IPS-18c (cell line): ENCODE data around the gene PIK3CB.

ENCODE experiments used
- H3K4me3 ChIP-seq: 2 replicates; pipeline ENCODE4 v1.7.0; 2013; ENCODE audit warnings: low read depth, mild to moderate bottlenecking, low read length, moderate library complexity; ENCODE audit not compliant: insufficient read depth
- H3K9me3 ChIP-seq: one replicate; pipeline ENCODE4 v1.6.1; 2013; ENCODE audit warnings: mild to moderate bottlenecking, low read length, moderate library complexity; ENCODE audit not compliant: control insufficient read depth, insufficient read depth

Gene PIK3CB

DNA sequence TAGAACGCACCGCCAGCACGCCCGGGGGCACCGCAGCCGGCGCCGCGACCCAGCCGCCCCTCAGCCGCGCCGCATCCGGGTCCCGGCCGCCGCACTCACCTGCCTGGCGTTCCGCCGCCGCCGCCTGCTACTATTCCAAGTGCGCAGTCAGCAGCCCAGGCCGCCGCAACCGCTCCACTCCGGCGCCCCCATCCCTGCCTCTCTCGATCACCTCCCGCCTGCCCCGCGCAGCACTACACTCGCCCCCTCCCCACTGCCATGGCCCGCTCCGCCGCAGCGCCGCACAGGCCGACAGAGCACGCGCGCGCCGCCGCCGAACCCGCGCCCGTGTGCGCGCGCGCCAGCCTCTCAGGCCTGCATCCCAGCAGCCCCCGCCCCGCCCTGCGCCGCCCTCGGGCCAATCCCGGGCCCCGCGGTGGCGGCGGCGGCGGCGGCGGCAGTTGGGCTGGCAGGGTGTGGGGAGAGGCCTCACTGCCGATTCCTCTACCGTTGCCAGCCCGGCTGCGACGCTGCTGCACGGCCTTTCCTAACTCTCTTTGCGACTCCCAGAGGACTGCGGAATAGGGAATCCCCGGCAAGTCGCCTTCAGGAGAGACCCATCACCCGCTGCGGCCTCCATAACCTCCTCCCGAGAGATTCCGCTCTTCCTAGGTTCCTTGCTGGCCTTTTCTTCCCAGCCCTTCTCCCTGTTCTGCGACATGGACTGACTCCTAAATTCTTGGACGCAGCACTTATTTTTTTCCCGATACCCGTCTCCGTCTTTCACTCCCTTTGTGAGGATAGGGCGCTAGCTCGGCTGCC lies at the start of gene PIK3CB:
Gene PIK3CB (minus strand): TSS at position 333 of the 801 bp plus-strand sequence. CDS start 75,585 bp downstream, outside the sequence.
- H3K4me3 ChIP-seq, result peak within 1 kb of the TSS; percentile 45
- no peaks in the 10 kb centered on the region for H3K9me3 ChIP-seq

DNA sequence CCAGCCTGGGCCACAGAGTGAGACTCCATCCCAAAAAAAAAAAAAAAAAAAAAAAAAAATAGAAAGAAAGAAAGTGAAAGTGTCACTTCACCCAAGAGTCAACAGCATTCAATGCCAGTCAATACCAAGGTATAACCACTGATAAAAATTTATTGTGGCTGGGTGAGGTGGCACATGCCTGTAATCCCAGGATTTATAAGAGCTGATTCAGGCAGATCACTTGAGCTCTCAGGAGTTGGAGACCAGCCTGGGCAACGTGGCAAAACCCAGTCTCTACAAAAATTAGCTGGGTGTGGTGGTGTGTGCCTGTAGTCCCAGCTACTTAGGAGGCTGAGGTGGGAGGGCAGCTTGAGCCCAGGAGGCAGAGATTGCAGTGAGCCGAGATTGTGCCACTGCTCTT lies 46.5 kb upstream of the PIK3CB start:
- no peak overlapping the region for H3K4me3 ChIP-seq
- no peaks in the 10 kb centered on the region for H3K9me3 ChIP-seq

DNA sequence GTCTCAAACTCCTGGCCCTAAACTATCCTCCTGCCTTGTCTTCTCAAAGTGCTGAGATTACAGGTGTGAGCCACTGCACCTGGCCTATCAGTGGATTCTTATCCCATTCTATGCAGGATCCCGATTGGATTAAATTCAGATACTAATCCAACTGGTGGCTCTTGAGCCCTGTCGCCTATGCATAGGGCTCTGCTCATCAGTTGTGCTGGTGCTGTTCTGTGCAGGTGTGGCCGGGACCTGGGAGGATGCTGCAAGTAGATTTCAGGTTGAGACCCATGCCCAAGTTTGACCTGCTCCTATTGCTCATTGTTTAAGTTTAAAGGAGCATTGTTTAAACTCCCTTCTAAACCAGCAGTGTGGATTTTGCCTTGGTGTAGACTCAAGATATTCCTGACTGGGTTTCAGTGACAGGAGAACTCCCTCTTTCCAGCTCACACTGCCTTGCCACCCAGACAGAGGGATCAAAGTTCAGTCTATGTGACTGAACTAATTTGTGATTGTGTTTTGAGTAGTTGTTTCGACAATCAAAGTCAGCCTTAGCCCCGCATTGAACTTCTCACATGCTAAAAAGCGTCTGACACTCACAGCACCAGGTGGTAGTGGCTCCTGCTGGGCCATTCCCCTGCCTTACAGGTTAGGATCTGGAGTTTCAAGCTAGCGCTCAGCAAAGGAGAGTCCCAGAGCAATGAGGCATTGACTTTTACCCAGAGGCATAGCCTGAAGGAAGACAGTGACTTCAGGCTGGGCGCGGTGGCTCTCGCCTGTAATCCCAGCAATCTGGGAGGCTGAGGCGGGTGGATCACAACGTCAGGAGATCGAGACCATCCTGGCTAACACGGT lies 45.0 kb upstream of the PIK3CB start:
- no peaks in the 10 kb centered on the region for H3K9me3 ChIP-seq
- H3K4me3 ChIP-seq, result no peak overlapping the region

GRCh38 chr3:138877226-138877625 lies 42.5 kb upstream of the PIK3CB start:
- no peak overlapping the region for H3K4me3 ChIP-seq
- no peaks in the 10 kb centered on the region for H3K9me3 ChIP-seq

DNA sequence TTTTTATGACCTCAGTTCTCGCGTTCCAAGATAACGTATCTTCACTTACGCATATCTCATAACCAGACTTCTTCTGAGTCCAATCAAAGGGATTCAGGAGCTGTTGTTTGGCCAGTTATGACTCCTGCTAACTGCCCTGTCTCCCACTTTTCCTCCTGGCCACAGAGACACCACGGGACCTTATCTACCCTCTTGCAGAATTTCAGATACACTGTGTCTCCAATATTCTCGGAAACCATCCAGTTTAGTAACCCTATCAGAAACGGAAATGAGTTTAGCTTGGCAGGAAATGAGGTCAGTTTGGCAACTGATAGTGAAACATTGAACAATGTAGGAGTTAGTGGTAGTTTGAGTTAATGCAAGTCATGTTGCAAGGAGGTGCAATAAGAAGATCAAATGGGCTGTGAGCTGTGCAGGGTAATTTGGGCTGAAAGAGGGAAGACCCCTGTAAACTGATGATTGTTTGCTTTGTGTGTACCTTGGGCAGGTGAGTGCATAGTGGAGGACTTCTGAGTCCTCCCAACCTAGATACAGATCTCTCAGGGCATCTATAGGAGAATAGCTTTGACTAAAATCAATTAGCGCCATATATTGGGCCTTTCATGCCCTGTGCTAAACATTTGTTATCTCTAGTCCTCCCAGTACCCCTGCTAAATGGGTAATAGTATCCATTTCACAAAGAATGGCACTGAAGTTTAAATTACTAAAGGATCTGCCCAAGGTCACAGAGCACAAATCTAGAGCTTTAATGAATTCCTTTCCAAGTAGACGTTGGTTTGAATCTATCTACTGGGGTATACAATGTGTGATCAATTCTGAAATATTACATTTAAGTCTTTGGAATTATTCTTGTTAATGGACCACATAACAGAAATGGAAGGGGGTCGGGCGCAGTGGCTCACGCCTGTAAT lies 41.3 kb upstream of the PIK3CB start:
- no peaks in the 10 kb centered on the region for H3K9me3 ChIP-seq
- H3K4me3 ChIP-seq, result no peak overlapping the region

DNA sequence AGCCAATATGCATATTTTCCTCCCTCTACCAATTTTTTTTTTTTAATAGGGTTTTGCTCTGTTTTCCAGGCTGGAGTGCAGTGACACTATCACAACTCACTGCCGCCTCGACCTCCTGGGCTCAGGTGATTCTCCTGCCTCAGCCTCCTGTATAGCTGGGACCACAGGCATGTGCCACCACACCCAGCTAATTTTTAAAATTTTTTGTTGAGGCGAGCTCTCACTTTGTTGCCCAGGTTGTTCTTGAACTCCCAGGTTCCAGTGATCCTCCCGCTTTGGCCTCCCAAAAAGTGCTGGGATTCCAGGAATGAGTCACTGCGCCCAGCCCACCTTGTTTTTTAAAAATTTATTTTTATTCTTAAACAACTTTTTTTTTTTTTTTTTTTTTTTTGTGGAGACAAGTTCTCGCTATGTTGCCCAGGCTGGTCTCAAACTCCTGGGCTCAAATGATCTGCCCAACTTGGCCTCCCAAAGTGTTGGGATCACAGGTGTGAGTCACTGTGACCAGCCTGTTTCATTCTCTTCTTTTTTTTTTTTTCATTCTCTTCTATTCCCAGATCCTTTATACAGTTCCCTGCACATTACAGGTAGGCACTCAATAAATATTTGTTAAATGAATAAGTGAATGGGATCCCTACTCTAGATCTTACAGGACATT lies 40.5 kb upstream of the PIK3CB start:
- Histone ChIP-seq H3K4me3 (no peak overlapping the region), H3K9me3 (no peaks in the 10 kb centered on the region)

- no peak overlapping the region for H3K4me3 ChIP-seq
- H3K9me3 ChIP-seq, result no peaks in the 10 kb centered on the region
These were observed 38.9 kb upstream of the PIK3CB start for GRCh38 chr3:138873471-138874278.

DNA sequence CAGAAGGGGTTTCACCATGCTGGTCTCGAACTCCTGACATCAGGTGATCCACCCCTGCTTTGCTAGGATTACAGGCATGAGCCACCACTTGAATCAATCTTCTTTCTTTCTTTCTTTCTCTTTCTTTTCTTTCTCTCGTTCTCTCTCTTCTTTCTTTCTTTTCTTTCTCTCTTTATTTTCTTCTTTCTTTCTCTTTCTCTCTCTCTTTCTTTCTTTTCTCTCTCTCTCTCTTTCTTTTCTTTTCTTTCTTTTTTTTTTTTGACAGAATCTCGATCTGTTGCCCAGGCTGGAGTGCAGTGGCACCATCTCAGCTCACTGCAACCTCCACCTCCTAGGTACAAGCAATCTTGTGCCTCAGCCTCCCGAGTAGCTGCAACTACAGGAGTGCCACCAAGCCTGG lies 37.9 kb upstream of the PIK3CB start:
- no peak overlapping the region for H3K4me3 ChIP-seq
- no peaks in the 10 kb centered on the region for H3K9me3 ChIP-seq

DNA sequence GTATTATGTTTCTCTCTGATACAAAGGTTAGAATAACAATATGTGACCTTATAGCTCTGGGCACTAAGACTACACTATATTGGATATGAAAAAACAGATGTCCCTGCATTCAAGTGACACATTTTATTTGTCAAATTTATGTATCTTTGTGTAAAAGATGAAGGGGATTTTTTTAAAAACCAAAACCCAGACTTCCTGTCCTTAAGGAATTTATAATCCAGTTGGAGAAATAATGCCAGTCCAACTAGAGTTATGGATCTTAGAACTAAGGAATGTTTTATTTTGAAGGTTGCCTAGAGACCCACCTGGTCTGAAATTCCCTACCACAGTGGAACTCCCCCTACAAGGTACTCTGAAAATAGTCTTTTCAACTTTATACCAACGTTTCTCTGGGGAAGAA lies 33.3 kb upstream of the PIK3CB start:
- H3K9me3 ChIP-seq, result no peaks in the 10 kb centered on the region
- no peak overlapping the region for H3K4me3 ChIP-seq

GRCh38 chr3:138863776-138864113 lies 29.0 kb upstream of the PIK3CB start:
- Histone ChIP-seq H3K9me3 (no peaks in the 10 kb centered on the region), H3K4me3 (no peak overlapping the region)

DNA sequence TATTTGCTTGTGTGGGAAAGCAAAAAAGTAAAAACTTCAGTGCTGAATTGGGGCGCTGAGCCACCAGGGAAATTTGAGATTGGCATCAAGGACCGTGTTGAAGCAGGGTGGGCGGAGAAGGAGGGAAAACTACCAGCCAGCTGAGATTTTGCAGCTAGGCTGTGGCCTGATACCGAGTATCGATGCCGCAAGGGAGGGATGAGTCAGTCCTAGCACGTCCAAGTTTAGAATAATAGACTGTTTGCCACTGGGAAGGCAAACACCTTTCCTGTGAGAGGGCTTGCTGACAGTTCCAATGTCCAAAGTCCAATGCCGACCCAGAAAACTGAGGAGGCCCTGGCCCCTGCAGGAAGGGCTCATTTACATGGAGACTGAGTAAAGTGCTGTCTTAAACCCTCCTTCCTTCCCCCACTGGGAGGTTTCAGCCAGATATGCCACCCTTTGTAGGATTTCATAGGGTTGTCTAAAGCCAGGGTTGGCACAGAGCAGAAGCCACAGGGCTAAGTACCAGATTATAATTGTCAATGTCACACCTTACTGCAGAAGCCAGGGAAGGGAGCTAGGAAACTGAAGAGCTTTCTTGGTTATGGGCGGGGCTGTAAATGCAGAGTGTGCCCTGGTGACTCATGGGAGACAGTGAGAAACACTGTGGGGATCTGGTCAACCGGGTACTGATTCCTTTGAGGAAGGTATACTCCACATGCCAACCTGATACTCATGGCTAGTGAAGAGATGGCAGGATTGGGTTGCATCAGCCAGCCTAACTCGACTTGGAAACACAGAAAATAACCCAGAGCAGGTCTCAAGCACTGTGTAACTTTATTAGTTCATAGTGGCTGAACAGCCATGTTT lies 28.4 kb upstream of the PIK3CB start:
- peak overlapping the region; percentile 6; the same call in 1 of the 2 replicates for H3K4me3 ChIP-seq

DNA sequence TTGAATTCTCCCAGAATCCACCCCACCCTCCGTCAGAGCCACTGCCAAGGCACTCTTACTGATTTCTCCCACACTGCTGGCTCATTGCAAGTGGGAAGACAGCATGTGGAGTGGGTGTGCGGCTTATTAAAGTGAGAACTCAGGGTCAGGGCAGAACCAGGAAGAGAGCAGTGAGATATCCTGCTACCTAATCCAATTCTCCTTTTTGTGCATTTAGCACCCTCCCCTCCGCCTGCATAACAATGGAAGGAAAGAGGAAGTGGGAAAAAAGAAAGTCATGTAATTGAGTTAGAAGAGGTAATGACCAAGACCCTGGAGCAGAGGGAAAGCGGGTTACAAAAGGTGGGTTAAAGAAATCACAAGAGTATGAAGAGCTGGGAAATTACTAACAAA lies 27.8 kb upstream of the PIK3CB start:
- H3K9me3 ChIP-seq, result no peaks in the 10 kb centered on the region
- H3K4me3 ChIP-seq, result no peak overlapping the region; the same call in 1 of the 2 replicates

More for the DNA sequence above, 28.4 kb upstream of the PIK3CB start:
- no peaks in the 10 kb centered on the region for H3K9me3 ChIP-seq

GRCh38 chr3:138861798-138862197 lies 27.1 kb upstream of the PIK3CB start:
- Histone ChIP-seq H3K9me3 (no peaks in the 10 kb centered on the region), H3K4me3 (0 out of 2 replicates have a peak overlapping the region, but pooled peaks have one; percentile 6)

- H3K4me3 ChIP-seq, result no peak overlapping the region
These were observed 22.1 kb upstream of the PIK3CB start for GRCh38 chr3:138856799-138857198.

GRCh38 chr3:138854940-138855339 lies 20.2 kb upstream of the PIK3CB start:
- Histone ChIP-seq H3K4me3 (no peak overlapping the region), H3K9me3 (no peaks in the 10 kb centered on the region)

More at GRCh38 chr3:138856799-138857198, 22.1 kb upstream of the PIK3CB start:
- H3K9me3 ChIP-seq, result no peaks in the 10 kb centered on the region
